Heart left ventricle (tissue), 16 donors: ENCODE results near the gene NFATC2. TPM values are rescaled to one million over a fixed set of nuclear protein-coding genes. Genes with fewer than 3 reads are reported as not detected.

Experiments
- ATAC-seq, 4 donors: fragments of 200-7000 bp; cut with Tn5 transposase; one replicate each; pipeline ENCODE4 v1.9.1; 2020 to 2022; ENCODE audit warnings: moderate library complexity in 4 of 4, mild to moderate bottlenecking in 3 of 4, moderate number of reproducible peaks in 1 of 4
- DNase-seq, 5 donors: peaks; one replicate each; pipeline ENCODE4 v3.0.0-alpha.2; 2020
- H3K27ac ChIP-seq, 12 donors: fragments of 200-600 bp; sonication (generic) in 4 of 12; one replicate each; pipeline versions ENCODE4 v1.5.0 to v1.8.0; 2016 to 2022; ENCODE audit warnings: mild to moderate bottlenecking in 2 of 12
- H3K27me3 ChIP-seq, 9 donors: fragments of 200-600 bp; sonication (generic) in 2 of 9; one replicate each; pipeline versions ENCODE4 v1.5.1 to v1.8.0; 2016 to 2022; ENCODE audit warnings: mild to moderate bottlenecking in 3 of 9
- H3K36me3 ChIP-seq, 9 donors: fragments of 200-600 bp; sonication (generic) in 2 of 9; one replicate each; pipeline versions ENCODE4 v1.5.0 to v1.8.0; 2018 to 2022; ENCODE audit warnings: mild to moderate bottlenecking in 2 of 9
- H3K4me1 ChIP-seq, 12 donors: fragments of 200-600 bp; sonication (generic) in 4 of 12; one replicate each; pipeline versions ENCODE4 v1.5.0 to v1.8.0; 2016 to 2022; ENCODE audit warnings: mild to moderate bottlenecking in 3 of 12
- H3K4me3 ChIP-seq, 12 donors: fragments of 200-600 bp; sonication (generic) in 4 of 12; one replicate each; pipeline versions ENCODE4 v1.5.0 to v1.8.0; 2017 to 2022; ENCODE audit warnings: mild to moderate bottlenecking in 9 of 12, moderate library complexity in 4 of 12
- H3K9me3 ChIP-seq, 12 donors: fragments of 200-600 bp; sonication (generic) in 4 of 12; one replicate each; pipeline versions ENCODE4 v1.5.0 to v1.8.0; 2016 to 2022; ENCODE audit warnings: mild to moderate bottlenecking in 1 of 12
- POLR2A ChIP-seq, 2 donors: fragments of 450-650 bp; IDR thresholded peaks; one replicate each; pipeline ENCODE4 v1.6.1; 2017; ENCODE audit warnings: antibody characterized with exemption in 2 of 2, mild to moderate bottlenecking in 2 of 2, moderate library complexity in 2 of 2
- WGBS, 4 donors: extraction: QIAGEN DNeasy Blood & Tissue Kit in 2 of 4; methylation state at CpG; one replicate each; pipeline versions ENCODE4 v1.1.5 to v1.1.7; 2013 to 2018; 5-methylcytosine and 5-hydroxymethylcytosine counted together
- intact Hi-C, 10 donors: fragments of 100-400 bp; cut with DNase I; formaldehyde crosslinking; loops; one replicate each; pipeline versions ENCODE4 v1.11.1 to v1.14.2; 2022
- polyA plus RNA-seq, 2 donors: library from polyadenylated mRNA; stranded (reverse); fragments of 200-250 nt; gene quantifications; one replicate each; pipeline ENCODE4 v1.2.3, GENCODE V29; 2013
- total RNA-seq, 9 donors: library from RNA; depleted of rRNA in 2 of 9; stranded (reverse); fragments of >200 nt in 2 of 9; fragmentation: NEBNext Ultra II Directional in 3 of 9; extraction: Animal tissue kit (Norgen Biotek cat#: 25700) in 3 of 9; gene quantifications; one replicate each; pipeline versions ENCODE4 v1.1.0 to v1.2.4, GENCODE V29; 2016 to 2023
- TF ChIP-seq, protein P1 (sequence below), 12 donors: fragments of 200-600 bp; sonication (generic) in 4 of 12; IDR thresholded peaks; one replicate each; pipeline versions ENCODE4 v1.5.0 to v1.8.0; 2018 to 2022; ENCODE audit warnings: antibody characterized with exemption in 12 of 12, mild to moderate bottlenecking in 5 of 12
- donor health status: ischemic (EF 13 %, LVEDD 7.1; RV severe dilation, severe dysfunction).
- donor health status: healthy with polysubstance abuse.
- donor health status: DM: no; HTN: yes; CAD: no.
- donor health status: DM: no; HTN: no; CAD: no.
- donor health status: ischemic (EF 25% LVEDD 6.9; RV normal size, moderate dysfunction).
- donor health status: ischemic (EF 25% LVEDD 5.7; RV mildly dilated, moderate dysfunction).
- donor health status: healthy.
- donor health status: DM: yes; HTN: yes; CAD: no.
- donor health status: ischemic (EF 35%, LVEDD 5.7; RV mildly dilated, moderate dysfunction).
- donor health status: nonischemic (EF 11% LVEDD 7.7; RV severe dilation, severe dysfunction).
- donor health status: DM: yes; HTN: yes; CAD: no.
- donor health status: PGD.
- donor health status: ischemic (EF 29% LVEDD 5.4; RV normal size, mild dysfunction).
- donor health status: nonischemic (EF 23%, LVEDD 6.1; RV moderate dilation, normal function).

Gene NFATC2
- total and polyA plus RNA-seq, 11 donors = 0.76 to 7.6 (median 3.2) TPM

- no peak for ATAC-seq
- Histone ChIP-seq H3K4me3 (no peak overlapping the region), H3K27ac (no peak overlapping the region), H3K27me3 (no peaks in the 10 kb centered on the region), H3K36me3 (peaks cover 0 to 30% (median 5%) of the 10 kb centered on the region in 9 donors), H3K4me1 (peaks cover 2 to 32% (median 18%) of the 10 kb centered on the region in 12 donors), H3K9me3 (no peaks in the 10 kb centered on the region)
- TF ChIP-seq POLR2A (IDR thresholded peaks at IDR 0.05) = no peak
- TF ChIP-seq, protein P1, sequence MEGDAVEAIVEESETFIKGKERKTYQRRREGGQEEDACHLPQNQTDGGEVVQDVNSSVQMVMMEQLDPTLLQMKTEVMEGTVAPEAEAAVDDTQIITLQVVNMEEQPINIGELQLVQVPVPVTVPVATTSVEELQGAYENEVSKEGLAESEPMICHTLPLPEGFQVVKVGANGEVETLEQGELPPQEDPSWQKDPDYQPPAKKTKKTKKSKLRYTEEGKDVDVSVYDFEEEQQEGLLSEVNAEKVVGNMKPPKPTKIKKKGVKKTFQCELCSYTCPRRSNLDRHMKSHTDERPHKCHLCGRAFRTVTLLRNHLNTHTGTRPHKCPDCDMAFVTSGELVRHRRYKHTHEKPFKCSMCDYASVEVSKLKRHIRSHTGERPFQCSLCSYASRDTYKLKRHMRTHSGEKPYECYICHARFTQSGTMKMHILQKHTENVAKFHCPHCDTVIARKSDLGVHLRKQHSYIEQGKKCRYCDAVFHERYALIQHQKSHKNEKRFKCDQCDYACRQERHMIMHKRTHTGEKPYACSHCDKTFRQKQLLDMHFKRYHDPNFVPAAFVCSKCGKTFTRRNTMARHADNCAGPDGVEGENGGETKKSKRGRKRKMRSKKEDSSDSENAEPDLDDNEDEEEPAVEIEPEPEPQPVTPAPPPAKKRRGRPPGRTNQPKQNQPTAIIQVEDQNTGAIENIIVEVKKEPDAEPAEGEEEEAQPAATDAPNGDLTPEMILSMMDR (IDR thresholded peaks at IDR 0.05) = no peak
- intact Hi-C loops = loop anchor here in 7 of 10 donors (5.0 to 10.0 kb wide), 4 partner anchors 80 to 118 kb away; partner anchors contain the start of gene NFATC2 (in 3 of the 7)
- no peak for DNase-seq
- WGBS, 4 donors = 91 to 98% (median 96%) methylated on average over 9 of the region's 9 CpGs
Measured at GRCh38 chr20:51454250-51454865, 88.2 kb downstream of the NFATC2 start.

DNA sequence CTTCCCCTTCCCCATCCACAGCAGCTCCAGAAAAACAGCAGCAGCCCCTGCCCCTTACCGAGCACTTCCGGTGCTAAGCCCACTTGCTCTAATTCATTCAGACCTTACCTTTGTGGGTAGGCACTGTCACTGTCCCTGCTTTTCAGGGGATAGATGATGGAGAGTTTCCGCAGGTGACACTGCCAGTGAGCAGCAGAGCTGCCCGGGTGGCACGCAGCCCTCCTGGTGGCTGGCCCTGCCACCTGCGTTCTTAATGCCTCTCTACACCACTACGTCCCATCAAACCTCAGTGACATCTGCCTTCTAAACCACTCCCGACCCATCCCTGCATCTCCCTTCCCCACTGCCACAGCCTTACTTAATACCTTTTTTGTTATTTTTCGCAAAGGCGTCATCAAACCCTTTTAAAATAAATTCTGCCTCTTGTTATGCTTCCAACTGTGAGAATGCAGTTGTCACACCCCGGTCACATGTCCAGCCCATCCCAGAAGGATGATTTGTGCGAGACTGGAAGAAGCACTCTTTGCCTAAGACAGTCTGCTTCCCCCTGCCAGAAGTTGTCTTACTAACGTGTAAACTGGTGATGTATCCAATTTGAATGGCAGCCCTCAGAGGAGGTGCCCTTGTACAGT is 89.7 kb downstream of the NFATC2 start:
- no peaks in the 10 kb centered on the region for H3K27me3 ChIP-seq
- peaks cover 0 to 30% (median 5%) of the 10 kb centered on the region in 9 donors for H3K36me3 ChIP-seq
- 95 to 96% (median 96%) methylated on average over 13 of the region's 13 CpGs for WGBS, 4 donors
- ATAC-seq (no peak), DNase-seq (no peak)
- intact Hi-C loops = loop anchor here in 7 of 10 donors (5.0 to 10.0 kb wide), 4 partner anchors 82 to 119 kb away; partner anchors contain the start of gene NFATC2 (in 3 of the 7)
- TF ChIP-seq, protein P1 (IDR thresholded peaks at IDR 0.05) = no peak
- TF ChIP-seq POLR2A (IDR thresholded peaks at IDR 0.05) = no peak
- H3K4me3 ChIP-seq = no peak overlapping the region
- H3K9me3 ChIP-seq = no peaks in the 10 kb centered on the region
- H3K4me1 ChIP-seq = peaks cover 2 to 46% (median 33%) of the 10 kb centered on the region in 12 donors
- no peak overlapping the region for H3K27ac ChIP-seq

DNA sequence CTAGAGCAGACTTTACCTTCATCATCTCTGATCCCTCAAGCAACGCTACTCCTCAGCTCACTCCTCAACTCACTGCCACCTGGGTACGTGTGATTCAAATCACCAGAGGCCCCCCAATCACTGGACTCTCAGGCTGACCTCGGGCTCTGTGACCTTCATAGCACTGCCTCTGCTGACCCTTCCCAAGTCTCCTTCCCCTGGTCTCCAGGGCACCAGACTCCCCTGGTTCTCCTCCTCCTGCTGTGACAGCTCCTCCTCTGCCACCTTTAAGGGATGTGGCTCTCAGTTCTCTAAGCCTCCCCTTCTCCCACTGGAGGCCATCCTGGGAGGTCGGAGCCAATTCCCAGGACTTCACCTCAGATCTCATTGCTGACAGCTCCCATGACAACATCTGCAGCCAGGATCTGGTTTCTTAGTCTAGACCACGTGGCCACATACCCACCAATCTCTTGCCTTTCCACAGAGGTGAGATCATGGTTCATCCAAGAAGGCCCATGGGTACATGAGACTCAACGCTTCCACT is 90.4 kb downstream of the NFATC2 start:
- TF ChIP-seq POLR2A (IDR thresholded peaks at IDR 0.05) = no peak
- TF ChIP-seq, protein P1 (IDR thresholded peaks at IDR 0.05) = no peak
- Histone ChIP-seq H3K27me3 (no peaks in the 10 kb centered on the region), H3K9me3 (no peaks in the 10 kb centered on the region), H3K4me1 (peaks cover 7 to 51% (median 39%) of the 10 kb centered on the region in 12 donors), H3K36me3 (peaks cover 0 to 30% (median 5%) of the 10 kb centered on the region in 9 donors), H3K27ac (no peak overlapping the region), H3K4me3 (no peak overlapping the region)
- ATAC-seq (no peak), DNase-seq (peak in 1 of 5 donors; percentile 18)
- intact Hi-C loops = loop anchor here in 7 of 10 donors (5.0 to 10.0 kb wide), 4 partner anchors 83 to 120 kb away; partner anchors contain the start of gene NFATC2 (in 3 of the 7)
- 93 to 95% (median 95%) methylated on average over 6 of the region's 6 CpGs for WGBS, 4 donors

GRCh38 chr20:51451484-51451883 is 91.0 kb downstream of the NFATC2 start:
- Histone ChIP-seq H3K4me3 (no peak overlapping the region), H3K27me3 (no peaks in the 10 kb centered on the region), H3K9me3 (no peaks in the 10 kb centered on the region), H3K36me3 (peaks cover 0 to 30% (median 5%) of the 10 kb centered on the region in 9 donors), H3K4me1 (peaks cover 7 to 51% (median 38%) of the 10 kb centered on the region in 12 donors), H3K27ac (no peak overlapping the region)
- DNase-seq (peak in 1 of 5 donors; percentile 31), ATAC-seq (no peak)
- intact Hi-C loops = loop anchor here in 7 of 10 donors (5.0 to 10.0 kb wide), 4 partner anchors 83 to 121 kb away; partner anchors contain the start of gene NFATC2 (in 3 of the 7)
- TF ChIP-seq, protein P1 (IDR thresholded peaks at IDR 0.05) = no peak
- no peak for TF ChIP-seq POLR2A (IDR thresholded peaks at IDR 0.05)
- 89 to 96% (median 95%) methylated on average over 11 to 12 of the region's 12 CpGs for WGBS, 4 donors
